HG03521 (cell line): ENCODE data around the gene TCF19.
"Not testable (repeated sequence)": the region's sequence is repeated elsewhere in the genome, so short reads cannot be mapped to it uniquely, and the experiment has no call there.

Experiments
- ATAC-seq: cut with Tn5 transposase; IDR thresholded peaks from one replicate; pipeline ENCODE4 v1.9.1; 2021; ENCODE audit warnings: mild to moderate bottlenecking, moderate library complexity; ENCODE audit not compliant: unreplicated experiment

Gene TCF19

DNA sequence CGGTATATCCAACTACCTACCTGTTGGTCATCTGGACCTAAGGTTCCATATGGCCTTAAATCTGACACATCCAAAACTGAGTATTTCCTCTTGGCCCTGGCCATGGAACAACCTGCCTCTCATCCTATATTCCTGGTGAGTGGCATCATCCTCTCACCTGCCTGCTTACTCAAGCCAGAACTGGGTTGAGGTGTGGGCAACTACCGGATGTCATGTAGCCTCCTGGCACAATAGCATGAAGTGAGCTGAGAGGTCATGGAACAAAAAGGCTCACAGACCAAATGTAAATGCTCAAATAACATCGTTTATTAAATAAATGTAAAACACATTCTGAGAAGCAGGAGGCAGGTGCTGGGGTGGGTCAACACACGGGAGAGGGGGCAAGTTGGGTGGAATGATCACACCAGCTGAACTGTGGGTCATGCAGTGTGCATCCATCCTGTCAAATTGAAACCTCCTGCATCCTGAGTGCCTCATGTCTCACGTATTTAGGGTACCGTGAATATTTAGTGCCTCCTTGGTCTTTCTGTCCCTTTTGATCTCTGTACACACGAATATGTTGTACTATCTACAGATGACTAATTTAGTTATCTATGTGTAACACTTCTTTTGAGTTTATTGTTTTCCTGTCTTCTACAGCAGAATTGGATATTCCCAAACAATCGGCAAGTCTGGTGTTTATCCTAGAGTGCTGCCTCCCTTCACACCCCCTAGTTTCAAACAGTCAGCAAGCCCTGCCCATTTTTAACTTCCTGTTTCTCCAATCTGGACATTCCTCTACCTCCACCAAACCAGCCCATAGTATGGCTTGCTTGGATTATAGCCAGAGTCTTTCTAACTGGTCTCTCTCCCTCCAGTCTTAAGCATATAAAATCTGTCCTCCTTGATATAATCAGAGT, 20.0 kb downstream of the TCF19 start:
- ATAC-seq, result no peak

DNA sequence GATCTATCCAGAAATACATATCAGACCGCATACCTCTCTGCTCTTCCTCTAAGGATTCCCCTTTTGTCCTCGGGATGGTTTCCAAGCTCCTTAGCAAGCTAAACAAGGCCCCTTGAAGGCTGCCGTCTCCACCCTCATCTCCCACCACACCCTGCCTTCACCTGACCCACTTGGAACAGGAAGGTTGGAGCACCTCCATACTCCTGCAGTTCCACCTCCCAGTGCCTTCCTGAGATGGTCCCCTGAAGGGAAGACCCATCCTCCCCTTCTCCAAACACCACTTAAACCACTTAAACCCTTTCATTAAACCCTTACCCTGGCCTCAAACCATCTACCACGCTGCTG, 20.6 kb downstream of the TCF19 start:
- ATAC-seq, result no peak

DNA sequence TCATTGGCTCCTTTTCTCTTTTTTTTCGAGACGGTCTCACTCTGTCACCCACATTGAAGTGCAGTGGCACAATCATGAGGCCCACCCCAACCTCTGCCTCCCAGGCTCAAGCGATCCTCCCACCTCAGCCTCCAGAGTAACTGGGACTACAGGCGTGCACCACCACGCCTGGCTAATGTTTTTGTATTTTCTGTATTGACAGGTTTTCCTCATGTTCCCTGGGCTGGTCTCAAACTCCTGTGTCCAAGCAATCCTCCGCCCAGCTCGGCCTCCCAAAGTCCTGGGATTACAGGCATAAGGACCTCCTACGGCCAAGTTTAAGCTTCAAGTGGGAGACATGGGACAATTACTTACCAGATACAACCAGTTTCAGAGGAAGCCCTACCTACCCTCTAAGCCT, 21.5 kb downstream of the TCF19 start:
- ATAC-seq, result no peak

DNA sequence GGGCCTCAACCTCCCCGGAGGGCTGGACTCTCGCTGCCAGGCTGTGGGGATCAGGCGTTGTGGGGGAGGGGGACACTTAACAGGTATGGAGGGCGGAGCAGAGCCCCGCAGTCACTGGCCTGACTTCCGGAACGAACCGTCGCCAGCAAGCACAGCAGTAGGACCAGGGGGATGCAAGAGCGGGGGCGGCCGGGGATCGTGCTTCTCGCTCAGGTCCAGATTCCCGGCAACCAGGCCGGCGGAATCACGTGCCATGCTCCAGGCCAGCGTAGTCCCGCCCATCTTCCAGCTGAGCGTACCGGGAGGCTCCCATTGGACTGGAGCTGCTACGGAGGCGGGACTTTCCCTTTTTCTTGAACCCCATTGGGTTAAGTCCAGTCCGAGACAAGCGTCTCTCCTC, 22.1 kb downstream of the TCF19 start:
- no peak for ATAC-seq

DNA sequence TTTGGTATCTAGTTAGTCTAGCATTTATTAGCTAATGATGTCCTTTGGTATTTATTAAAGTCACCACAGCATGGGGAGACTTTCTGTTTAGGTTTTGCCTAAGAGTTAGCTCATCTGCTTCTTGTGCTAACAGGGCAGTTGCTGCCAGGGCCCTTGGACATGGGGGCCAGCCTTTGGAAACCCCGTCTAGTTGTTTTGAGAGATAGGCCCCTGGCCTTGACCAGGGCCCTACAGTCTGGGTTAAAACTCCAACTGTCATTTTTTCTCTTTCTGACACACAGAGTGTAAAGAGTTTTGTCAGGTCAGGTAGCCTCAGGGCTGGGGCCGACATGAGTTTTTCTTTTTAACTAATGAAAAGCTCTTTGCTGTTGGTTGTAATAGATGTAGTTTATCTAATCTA, 24.9 kb downstream of the TCF19 start:
- not testable (repeated sequence) for ATAC-seq

DNA sequence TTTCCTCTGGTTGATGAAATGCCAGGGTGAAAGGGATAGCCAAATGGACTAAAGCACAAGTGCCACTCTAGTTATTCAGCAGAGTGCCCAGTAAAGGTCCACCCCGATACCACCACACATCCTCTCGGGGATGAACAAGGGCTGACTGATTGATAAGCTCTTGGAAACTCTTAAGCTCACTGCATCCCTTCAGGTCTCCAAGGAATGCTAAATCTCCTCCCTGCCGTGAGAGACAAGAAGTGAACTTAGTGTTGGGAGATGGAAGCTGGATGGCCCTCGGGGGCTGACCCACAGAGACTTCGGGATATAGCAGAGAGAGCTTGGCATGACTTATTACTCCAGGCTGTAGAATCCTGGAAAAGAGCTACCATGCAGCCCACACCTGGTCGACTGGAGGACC, 25.5 kb downstream of the TCF19 start:
- ATAC-seq, result not testable (repeated sequence)

DNA sequence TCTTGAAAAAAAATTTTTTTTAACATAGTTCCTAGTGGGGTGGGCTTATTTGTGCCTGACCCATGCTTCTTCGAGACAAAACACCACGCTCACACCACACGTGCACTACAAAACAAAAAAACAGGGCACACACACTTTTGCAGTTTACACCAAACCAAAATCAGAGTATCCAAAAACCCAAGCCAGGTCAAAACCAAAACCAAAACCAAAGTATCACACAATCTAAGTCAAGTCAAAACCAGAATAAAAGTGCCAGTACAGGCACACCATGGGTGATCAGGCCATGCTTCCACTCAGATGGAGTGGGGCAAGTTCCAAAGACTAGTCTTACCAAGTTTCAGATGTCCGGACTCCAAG, 27.3 kb downstream of the TCF19 start:
- not testable (repeated sequence) for ATAC-seq

DNA sequence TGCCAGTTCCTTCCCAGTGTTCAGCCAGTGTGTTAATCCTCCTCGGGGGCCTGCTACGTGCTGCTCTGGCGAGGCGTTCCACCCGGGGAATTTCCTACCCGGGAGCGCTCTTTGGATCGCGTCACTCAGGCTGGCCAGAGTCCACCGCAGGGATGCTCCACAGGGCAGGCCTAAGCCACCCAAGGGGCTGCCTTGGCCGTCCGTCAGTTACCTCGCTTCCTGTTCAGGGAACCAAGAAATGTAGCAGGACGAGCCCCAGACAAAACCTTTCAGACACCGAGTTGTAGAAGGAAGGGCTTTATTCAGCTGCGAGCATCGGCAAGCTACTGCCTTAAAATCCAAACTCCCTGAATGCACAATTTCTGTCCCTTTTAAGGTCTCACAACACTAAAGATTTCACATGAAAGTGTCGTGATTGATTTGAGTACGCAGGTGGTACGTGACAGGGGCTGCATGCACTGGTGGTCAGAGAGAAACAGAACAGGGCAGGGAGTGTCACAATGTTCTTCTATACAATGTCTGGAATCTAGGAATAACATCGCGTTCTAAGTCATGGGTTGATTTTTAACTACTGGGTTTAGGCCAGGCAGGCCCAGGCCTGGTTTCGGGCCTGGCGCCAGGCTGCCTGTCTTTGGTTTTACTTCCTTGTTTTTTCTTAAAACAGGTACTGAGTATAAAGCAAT, 27.8 kb downstream of the TCF19 start:
- no peak for ATAC-seq

DNA sequence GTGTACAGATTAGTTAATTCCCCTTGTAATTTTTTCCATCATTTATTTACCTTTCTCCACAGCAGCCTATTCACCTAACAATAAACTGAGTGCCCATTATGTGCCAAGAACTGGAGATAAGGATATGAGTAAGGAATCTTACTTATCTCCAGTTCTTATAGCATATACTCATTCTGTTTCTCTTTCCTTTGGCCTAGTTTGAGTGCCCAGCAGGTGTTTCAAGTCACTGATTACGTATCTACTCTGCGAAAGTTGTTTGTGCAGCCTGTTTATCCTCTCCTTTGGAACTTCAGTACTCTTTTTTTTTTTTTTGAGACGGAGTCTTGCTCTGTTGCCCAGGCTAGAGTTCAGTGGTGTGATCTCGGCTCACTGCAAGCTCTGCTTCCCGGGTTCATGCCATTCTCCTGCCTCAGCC, 29.4 kb downstream of the TCF19 start:
- ATAC-seq, result no peak

DNA sequence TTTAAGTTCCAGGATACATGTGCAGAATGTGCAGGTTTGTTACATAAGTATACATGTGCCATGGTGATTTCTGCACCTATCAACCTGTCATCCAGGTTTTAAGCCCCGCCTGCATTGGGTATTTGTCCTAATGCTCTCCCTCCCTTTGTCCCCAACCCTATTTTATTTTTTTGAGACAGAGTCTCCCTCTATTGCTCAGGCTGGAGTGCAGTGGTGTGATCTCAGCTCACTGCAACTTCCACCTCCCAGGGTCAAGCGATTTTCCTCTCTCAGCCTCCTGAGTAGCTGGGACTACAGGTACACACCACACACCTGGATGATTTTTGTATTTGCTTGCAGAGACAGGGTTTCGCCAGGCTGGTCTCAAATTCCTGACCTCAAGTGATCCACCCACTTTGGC, 30.8 kb downstream of the TCF19 start:
- ATAC-seq, result not testable (repeated sequence)

DNA sequence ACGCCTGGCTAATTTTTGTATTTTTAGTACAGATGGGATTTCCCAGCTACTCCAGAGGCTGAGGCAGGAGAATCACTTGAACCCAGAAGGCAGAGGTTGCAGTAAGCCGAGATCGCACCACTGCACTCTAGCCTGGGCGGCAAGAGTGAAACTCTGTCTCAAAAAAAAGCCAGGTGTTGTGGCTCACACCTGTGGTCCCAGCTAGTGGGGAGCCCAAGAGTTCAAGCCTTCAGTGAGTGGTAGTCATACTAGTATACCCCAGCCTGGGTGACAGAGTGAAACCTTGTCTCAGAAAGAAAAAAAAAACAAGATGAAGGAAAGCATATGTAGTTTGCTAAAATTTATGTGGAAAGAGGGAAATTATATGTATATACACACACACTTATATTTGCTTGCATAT, 32.1 kb downstream of the TCF19 start:
- ATAC-seq, result no peak

DNA sequence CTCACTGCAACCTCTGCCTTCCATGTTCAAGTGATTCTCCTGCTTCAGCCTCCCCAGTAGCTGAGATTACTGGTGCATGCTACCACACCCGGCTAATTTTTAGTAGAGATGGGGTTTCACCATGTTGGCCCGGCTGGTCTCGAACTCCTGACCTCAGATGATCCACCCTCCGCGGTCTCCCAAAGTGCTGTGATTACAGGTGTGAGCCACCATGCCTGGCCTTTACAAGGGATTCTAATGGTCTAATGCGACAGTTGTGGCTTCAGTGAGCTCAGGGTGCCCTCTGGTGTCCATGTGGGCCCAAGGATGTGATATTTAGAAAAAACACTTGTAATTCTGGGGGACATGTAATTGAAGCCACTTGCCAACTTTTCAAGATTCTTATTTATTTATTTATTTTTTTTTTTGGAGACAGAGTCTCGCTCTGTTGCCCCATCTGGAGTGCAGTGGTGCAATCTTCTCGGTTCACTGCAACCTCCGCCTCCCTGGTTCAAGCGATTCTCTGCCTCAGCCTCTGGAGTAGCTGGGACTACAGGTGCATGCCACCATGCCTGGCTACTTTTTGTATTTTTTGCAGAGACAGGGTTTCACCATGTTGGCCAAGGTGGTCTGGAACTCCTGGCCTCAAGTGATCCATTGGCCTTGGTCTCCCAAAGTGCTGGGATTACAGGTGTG, 34.2 kb downstream of the TCF19 start:
- ATAC-seq, result not testable (repeated sequence)

DNA sequence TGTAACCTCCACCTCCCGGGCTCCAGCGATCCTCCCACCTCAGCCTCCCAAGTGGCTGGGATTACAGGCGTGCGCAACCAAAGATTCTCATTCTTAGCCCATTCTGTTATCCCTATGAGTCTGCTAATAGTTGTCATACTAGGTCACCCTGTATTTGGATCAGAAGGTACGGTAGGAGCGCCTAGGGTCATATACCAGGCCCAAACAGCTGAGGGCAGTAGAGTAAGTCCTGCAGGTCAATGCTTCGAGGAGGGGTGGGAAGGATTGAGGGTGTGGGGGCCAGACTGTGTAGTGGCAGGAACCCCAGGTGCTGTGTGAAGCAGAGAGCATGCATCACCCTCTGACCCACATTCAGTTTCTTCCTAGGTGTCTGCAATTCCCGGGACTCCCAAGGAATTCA, 34.8 kb downstream of the TCF19 start:
- ATAC-seq, result no peak

DNA sequence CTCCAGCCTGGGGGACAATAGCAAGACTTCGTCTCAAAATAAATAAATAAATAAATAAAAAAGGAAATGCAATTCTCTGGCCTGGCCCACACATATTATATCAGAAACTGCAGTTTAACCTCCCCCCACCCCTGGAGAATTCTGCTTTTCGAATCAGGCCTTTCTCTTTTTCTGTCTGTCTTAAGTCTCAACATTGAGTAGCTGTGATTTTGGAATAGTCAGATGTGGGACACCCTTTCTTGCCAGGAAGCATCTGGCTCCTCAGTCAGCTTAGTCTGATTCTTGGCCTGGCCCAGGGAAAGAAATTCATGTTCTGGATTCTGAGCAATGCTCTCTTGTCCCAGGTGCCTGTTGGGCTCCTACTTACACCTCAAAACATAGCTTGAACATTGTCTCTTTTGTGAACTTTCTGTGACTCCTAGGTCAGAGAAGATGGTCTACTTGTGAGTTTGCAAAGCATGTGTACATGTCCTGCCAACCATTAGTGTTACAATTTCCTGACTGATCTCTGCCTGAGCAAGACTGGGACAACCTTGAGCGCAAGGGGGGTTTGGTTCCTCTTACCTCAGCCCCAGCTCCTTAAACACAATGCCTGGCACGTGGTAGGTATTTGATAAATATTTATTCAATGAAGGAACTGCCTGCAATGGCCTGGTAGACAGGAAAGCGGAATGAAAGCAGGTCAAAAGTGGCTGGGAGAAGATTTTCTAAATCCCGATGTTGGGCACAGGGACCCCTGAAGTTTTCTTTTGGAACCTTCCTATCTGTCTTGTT, 35.9 kb downstream of the TCF19 start:
- no peak for ATAC-seq

DNA sequence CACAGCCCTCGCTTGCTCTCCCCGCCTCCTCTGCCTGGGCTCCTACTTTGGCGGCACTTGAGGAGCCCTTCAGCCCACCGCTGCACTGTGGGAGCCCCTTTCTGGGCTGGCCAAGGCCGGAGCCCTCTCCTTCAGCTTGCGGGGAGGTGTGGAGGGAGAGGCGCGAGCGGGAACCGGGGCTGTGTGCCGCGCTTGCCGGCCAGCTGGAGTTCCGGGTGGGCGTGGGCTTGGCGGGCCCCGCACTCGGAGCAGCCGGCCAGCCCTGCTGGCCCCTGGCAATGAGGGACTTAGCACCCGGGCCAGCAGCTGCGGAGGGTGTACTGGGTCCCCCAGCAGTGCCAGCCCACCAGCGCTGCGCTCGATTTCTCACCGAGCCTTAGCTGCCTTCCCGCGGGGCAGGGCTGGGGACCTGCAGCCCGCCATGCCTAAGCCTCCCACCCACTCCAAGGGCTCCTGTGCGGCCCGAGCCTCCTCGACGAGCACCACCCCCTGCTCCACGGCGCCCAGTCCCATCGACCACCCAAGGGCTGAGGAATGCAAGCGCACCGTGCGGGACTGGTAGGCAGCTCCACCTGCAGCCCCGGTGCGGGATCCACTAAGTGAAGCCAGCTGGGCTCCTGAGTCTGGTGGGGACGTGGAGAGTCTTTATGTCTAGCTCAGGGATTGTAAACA, 37.1 kb downstream of the TCF19 start:
- ATAC-seq, result not testable (repeated sequence)

DNA sequence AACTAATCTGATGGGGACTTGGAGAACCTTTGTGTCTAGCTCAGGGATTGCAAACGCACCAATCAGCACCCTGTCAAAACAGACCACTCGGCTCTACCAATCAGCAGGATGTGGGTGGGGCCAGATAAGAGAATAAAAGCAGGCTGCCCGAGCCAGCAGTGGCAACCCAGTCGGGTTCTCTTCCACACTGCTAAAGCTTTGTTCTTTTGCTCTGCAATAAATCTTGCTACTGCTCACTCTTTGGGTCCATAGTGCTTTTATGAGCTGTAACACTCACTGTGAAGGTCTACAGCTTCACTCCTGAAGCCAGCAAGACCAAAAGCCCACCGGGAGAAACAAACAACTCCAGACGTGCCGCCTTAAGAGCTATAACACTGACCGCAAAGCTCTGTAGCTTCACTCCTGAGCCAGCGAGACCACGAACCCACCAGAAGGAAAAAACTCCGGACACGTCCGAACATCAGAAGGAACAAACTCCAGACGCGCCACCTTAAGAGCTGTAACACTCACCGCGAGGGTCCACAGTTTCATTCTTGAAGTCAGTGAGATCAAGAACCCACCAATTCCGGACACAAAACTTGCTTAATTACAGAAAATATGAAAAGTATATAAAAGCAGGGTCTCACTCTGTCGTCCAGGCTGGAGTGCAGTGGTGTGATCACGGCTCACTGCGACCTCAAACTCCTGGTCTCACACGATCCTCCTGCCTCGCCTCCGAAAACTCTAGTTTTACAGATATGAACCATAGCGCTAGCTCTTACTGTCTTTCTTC, 38.0 kb downstream of the TCF19 start:
- not testable (repeated sequence) for ATAC-seq

DNA sequence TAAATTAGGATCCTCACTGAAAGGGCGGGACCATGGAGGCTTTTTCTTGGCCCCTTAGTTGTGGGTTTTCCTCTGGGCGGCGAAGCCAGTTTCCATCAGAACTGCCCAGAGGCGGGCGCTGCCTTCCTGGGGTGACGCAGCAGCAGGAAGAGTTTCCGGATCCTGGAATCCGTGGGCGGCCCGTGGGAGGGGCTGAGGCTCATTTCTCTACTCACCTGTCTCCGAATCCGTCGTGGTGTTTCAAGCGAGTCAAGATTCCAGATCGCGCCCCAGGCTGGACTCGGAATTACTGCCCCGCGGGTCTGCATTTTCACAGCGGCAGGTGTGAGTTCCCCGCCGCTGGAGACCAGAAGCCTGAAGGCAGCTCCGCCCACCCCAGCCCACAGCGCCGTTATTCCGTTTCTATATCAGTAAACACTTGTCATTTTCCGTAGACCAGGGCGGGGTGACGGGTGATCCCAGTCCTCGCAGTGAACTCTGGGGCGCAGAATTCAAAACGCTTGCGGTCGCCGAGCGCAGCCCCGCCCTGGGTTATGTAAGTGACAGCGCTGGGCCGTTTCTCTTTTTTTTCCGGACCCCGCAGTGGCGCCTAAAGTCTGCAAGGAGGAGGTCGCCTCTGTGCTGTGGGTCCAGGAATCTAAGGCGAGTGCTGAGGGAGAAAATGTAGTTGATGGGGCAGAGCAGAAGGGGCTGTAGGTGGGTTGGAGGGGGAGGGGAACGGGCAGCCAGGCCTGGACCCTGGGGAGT, 39.3 kb downstream of the TCF19 start:
- peak; percentile 76 for ATAC-seq

DNA sequence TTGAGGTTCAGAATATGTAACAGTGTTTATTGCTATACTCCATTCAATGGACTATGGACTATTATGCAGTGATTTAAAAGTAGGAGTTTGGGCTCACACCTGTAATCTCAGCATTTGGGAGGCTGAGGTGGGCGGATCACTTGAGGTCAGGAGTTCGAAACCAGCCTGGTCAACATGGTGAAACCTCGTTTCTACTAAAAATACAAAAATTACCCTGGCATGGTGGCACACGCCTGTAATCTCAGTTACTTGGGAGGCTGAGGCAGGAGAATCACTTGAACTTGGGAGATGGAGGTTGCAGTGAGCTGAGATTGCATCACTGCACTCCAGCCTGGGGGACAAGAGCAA, 40.7 kb downstream of the TCF19 start:
- ATAC-seq, result not testable (repeated sequence)
